NT2/D1 (cell line): Measurements from ENCODE around the gene GPX4.

Experiments used
- SUZ12 ChIP-seq: IDR thresholded peaks from 2 replicates; pipeline ENCODE4 v1.6.1; 2011; ENCODE audit not compliant: insufficient read length, insufficient read depth; ENCODE audit errors: extremely low read depth
- YY1 ChIP-seq: IDR thresholded peaks from 2 replicates; pipeline ENCODE4 v1.6.1; 2011; ENCODE audit not compliant: insufficient read length, insufficient read depth
- ZNF274 ChIP-seq: IDR thresholded peaks from 2 replicates; pipeline ENCODE4 v1.6.1; 2011; ENCODE audit warnings: mild to moderate bottlenecking, low read depth, low read length

GRCh38 chr19:1073956-1074517 lies 29.8 kb upstream of the GPX4 start:
- TF ChIP-seq ZNF274: no peak
- TF ChIP-seq YY1: no peak
- TF ChIP-seq SUZ12: no peak
